ENCODE results near the gene PGM1. TPM values are rescaled to one million over a fixed set of nuclear protein-coding genes. Genes with fewer than 3 reads are reported as not detected.
"Not testable (repeated sequence)": the region's sequence is repeated elsewhere in the genome, so short reads cannot be mapped to it uniquely, and the experiment has no call there.

Gene PGM1
- total RNA-seq, 1 donor from 2014 or later, result 36.9 TPM

DNA sequence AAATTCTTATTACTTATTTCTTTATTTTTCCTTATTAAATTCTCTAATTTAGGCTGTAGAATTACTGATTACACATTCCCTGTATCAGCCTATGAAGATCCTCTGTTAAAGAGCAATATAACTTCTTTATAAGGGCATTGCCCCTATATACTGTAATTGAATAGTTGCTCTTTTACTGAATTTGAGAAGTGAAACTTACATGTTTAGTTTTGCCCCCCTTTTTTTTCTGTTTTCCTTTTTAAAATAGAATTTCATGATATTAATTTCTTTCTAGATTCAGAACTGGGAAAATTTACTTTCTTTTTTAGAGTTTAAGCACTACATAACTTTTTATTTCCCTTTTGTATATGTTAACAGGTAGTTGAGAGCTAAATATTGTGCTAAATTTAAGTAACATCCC lies 29.5 kb upstream of the PGM1 start:
- Mint-ChIP-seq H3K4me1 (ENCODE audit: low read depth, unreplicated experiment) (no peaks in the 10 kb centered on the region), H3K27me3 (ENCODE audit: low read depth, unreplicated experiment) (no peaks in the 10 kb centered on the region), H3K27ac (ENCODE audit: unreplicated experiment) (no peak overlapping the region), H3K9me3 (ENCODE audit: unreplicated experiment) (peaks cover 2% of the 10 kb centered on the region), H3K36me3 (ENCODE audit: low read depth, unreplicated experiment) (peaks cover 4% of the 10 kb centered on the region), H3K4me3 (ENCODE audit: unreplicated experiment) (no peak overlapping the region)
- H4K20me1 ChIP-seq (ENCODE audit: insufficient read depth, low read length), result no peaks in the 10 kb centered on the region
- no peak for TF ChIP-seq EZH2 (IDR thresholded peaks at IDR 0.05; ENCODE audit: insufficient read depth, low read length)
- TF ChIP-seq, protein P1, sequence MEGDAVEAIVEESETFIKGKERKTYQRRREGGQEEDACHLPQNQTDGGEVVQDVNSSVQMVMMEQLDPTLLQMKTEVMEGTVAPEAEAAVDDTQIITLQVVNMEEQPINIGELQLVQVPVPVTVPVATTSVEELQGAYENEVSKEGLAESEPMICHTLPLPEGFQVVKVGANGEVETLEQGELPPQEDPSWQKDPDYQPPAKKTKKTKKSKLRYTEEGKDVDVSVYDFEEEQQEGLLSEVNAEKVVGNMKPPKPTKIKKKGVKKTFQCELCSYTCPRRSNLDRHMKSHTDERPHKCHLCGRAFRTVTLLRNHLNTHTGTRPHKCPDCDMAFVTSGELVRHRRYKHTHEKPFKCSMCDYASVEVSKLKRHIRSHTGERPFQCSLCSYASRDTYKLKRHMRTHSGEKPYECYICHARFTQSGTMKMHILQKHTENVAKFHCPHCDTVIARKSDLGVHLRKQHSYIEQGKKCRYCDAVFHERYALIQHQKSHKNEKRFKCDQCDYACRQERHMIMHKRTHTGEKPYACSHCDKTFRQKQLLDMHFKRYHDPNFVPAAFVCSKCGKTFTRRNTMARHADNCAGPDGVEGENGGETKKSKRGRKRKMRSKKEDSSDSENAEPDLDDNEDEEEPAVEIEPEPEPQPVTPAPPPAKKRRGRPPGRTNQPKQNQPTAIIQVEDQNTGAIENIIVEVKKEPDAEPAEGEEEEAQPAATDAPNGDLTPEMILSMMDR (IDR thresholded peaks at IDR 0.05; ENCODE audit: insufficient read depth, low read depth, low read length), result no peak
- FAIRE-seq, result no peak
- no peaks in the 10 kb centered on the region for H3K79me2 ChIP-seq (ENCODE audit: insufficient read depth, low read length)
- no peak for DNase-seq (ENCODE audit: low read depth)
- no peak overlapping the region for H2AFZ ChIP-seq (ENCODE audit: low read depth, low read length)
- no peak overlapping the region for H3K4me3 ChIP-seq (ENCODE audit: insufficient read depth, low read depth, low read length)
- H3K9me3 ChIP-seq (ENCODE audit: insufficient read depth, low read depth, low read length), result no peaks in the 10 kb centered on the region
- H3K36me3 ChIP-seq (ENCODE audit: insufficient read depth, low read length), result no peaks in the 10 kb centered on the region
- H3K27ac ChIP-seq (ENCODE audit: low read depth, low read length), result no peak overlapping the region
- no peaks in the 10 kb centered on the region for H3K27me3 ChIP-seq (ENCODE audit: insufficient read depth, low read length)
- no peaks in the 10 kb centered on the region for H3K4me1 ChIP-seq (ENCODE audit: insufficient read depth, low read length)
- H3K4me2 ChIP-seq (ENCODE audit: low read length), result no peak overlapping the region
- no peak overlapping the region for H3K9ac ChIP-seq (ENCODE audit: low read length)

GRCh38 chr1:63569068-63569467 lies 24.1 kb upstream of the PGM1 start:
- Histone ChIP-seq H3K4me2 (ENCODE audit: low read length) (no peak overlapping the region), H3K36me3 (ENCODE audit: insufficient read depth, low read length) (no peaks in the 10 kb centered on the region), H4K20me1 (ENCODE audit: insufficient read depth, low read length) (no peaks in the 10 kb centered on the region), H3K4me3 (ENCODE audit: insufficient read depth, low read depth, low read length) (no peak overlapping the region), H3K4me1 (ENCODE audit: insufficient read depth, low read length) (no peaks in the 10 kb centered on the region), H2AFZ (ENCODE audit: low read depth, low read length) (no peak overlapping the region), H3K9ac (ENCODE audit: low read length) (no peak overlapping the region), H3K9me3 (ENCODE audit: insufficient read depth, low read depth, low read length) (no peaks in the 10 kb centered on the region), H3K27ac (ENCODE audit: low read depth, low read length) (no peak overlapping the region), H3K27me3 (ENCODE audit: insufficient read depth, low read length) (no peaks in the 10 kb centered on the region), H3K79me2 (ENCODE audit: insufficient read depth, low read length) (no peaks in the 10 kb centered on the region)
- no peak for FAIRE-seq
- TF ChIP-seq, protein P1 (IDR thresholded peaks at IDR 0.05; ENCODE audit: insufficient read depth, low read depth, low read length), result no peak
- no peak for TF ChIP-seq EZH2 (IDR thresholded peaks at IDR 0.05; ENCODE audit: insufficient read depth, low read length)
- H3K36me3 Mint-ChIP-seq (ENCODE audit: low read depth, unreplicated experiment), result peaks cover 4% of the 10 kb centered on the region
- H3K4me1 Mint-ChIP-seq (ENCODE audit: low read depth, unreplicated experiment), result no peaks in the 10 kb centered on the region
- no peak overlapping the region for H3K4me3 Mint-ChIP-seq (ENCODE audit: unreplicated experiment)
- DNase-seq (ENCODE audit: low read depth), result no peak
- no peak overlapping the region for H3K27ac Mint-ChIP-seq (ENCODE audit: unreplicated experiment)
- peaks cover 2% of the 10 kb centered on the region for H3K9me3 Mint-ChIP-seq (ENCODE audit: unreplicated experiment)
- H3K27me3 Mint-ChIP-seq (ENCODE audit: low read depth, unreplicated experiment), result no peaks in the 10 kb centered on the region

GRCh38 chr1:63569640-63570316 lies 23.4 kb upstream of the PGM1 start:
- Mint-ChIP-seq H3K9me3 (ENCODE audit: unreplicated experiment) (peaks cover 2% of the 10 kb centered on the region), H3K27me3 (ENCODE audit: low read depth, unreplicated experiment) (no peaks in the 10 kb centered on the region), H3K4me3 (ENCODE audit: unreplicated experiment) (no peak overlapping the region), H3K27ac (ENCODE audit: unreplicated experiment) (no peak overlapping the region), H3K36me3 (ENCODE audit: low read depth, unreplicated experiment) (peaks cover 4% of the 10 kb centered on the region), H3K4me1 (ENCODE audit: low read depth, unreplicated experiment) (no peaks in the 10 kb centered on the region)
- H3K9ac ChIP-seq (ENCODE audit: low read length), result no peak overlapping the region
- no peak overlapping the region for H3K27ac ChIP-seq (ENCODE audit: low read depth, low read length)
- DNase-seq (ENCODE audit: low read depth) (no peak), FAIRE-seq (no peak)
- H3K4me2 ChIP-seq (ENCODE audit: low read length), result no peak overlapping the region
- no peaks in the 10 kb centered on the region for H3K36me3 ChIP-seq (ENCODE audit: insufficient read depth, low read length)
- H3K4me1 ChIP-seq (ENCODE audit: insufficient read depth, low read length), result no peaks in the 10 kb centered on the region
- H3K79me2 ChIP-seq (ENCODE audit: insufficient read depth, low read length), result no peaks in the 10 kb centered on the region
- no peaks in the 10 kb centered on the region for H4K20me1 ChIP-seq (ENCODE audit: insufficient read depth, low read length)
- no peak for TF ChIP-seq EZH2 (IDR thresholded peaks at IDR 0.05; ENCODE audit: insufficient read depth, low read length)
- TF ChIP-seq, protein P1 (IDR thresholded peaks at IDR 0.05; ENCODE audit: insufficient read depth, low read depth, low read length), result no peak
- H3K4me3 ChIP-seq (ENCODE audit: insufficient read depth, low read depth, low read length), result no peak overlapping the region
- H3K9me3 ChIP-seq (ENCODE audit: insufficient read depth, low read depth, low read length), result no peaks in the 10 kb centered on the region
- H3K27me3 ChIP-seq (ENCODE audit: insufficient read depth, low read length), result no peaks in the 10 kb centered on the region
- no peak overlapping the region for H2AFZ ChIP-seq (ENCODE audit: low read depth, low read length)

DNA sequence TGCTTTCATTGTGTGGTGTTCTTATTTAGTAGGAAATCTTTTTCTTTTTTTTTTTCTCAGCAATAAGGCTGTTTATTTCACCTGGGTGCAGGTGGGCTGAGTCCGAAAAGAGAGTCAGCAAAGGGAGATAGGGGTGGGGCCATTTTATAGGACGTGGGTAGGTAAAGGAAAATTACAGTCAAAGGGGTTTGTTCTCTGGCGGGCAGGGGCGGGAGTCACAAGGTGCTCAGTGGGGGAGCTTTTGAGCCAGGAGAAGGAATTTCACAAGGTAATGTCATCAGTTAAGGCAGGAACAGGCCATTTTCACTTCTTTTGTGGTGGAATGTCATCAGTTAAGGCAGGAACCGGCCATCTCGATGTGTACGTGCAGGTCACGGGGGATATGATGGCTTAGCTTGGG lies 20.5 kb upstream of the PGM1 start:
- H3K4me2 ChIP-seq (ENCODE audit: low read length); H3K27me3 Mint-ChIP-seq (ENCODE audit: low read depth, unreplicated experiment); H3K79me2 ChIP-seq (ENCODE audit: insufficient read depth, low read length); H3K9me3 ChIP-seq (ENCODE audit: insufficient read depth, low read depth, low read length); H2AFZ ChIP-seq (ENCODE audit: low read depth, low read length); DNase-seq (ENCODE audit: low read depth); H3K9me3 Mint-ChIP-seq (ENCODE audit: unreplicated experiment); H3K4me1 Mint-ChIP-seq (ENCODE audit: low read depth, unreplicated experiment); H3K27ac Mint-ChIP-seq (ENCODE audit: unreplicated experiment); H4K20me1 ChIP-seq (ENCODE audit: insufficient read depth, low read length); H3K4me3 ChIP-seq (ENCODE audit: insufficient read depth, low read depth, low read length); H3K27me3 ChIP-seq (ENCODE audit: insufficient read depth, low read length); H3K4me3 Mint-ChIP-seq (ENCODE audit: unreplicated experiment); FAIRE-seq; H3K4me1 ChIP-seq (ENCODE audit: insufficient read depth, low read length); H3K36me3 Mint-ChIP-seq (ENCODE audit: low read depth, unreplicated experiment); H3K27ac ChIP-seq (ENCODE audit: low read depth, low read length); H3K9ac ChIP-seq (ENCODE audit: low read length); H3K36me3 ChIP-seq (ENCODE audit: insufficient read depth, low read length): not testable (repeated sequence)
